C4-2B (cell line): ENCODE results near the gene SOCS7.

Experiments
- ZFX ChIP-seq: fragments of 450-650 bp; IDR thresholded peaks from 2 replicates; pipeline ENCODE4 v1.6.1; 2017
- TF ChIP-seq, protein P1 (sequence below): fragments of 450-650 bp; conservative IDR thresholded peaks from 2 replicates; pipeline ENCODE4 v1.5.1; 2017; ENCODE audit warnings: mild to moderate bottlenecking

DNA sequence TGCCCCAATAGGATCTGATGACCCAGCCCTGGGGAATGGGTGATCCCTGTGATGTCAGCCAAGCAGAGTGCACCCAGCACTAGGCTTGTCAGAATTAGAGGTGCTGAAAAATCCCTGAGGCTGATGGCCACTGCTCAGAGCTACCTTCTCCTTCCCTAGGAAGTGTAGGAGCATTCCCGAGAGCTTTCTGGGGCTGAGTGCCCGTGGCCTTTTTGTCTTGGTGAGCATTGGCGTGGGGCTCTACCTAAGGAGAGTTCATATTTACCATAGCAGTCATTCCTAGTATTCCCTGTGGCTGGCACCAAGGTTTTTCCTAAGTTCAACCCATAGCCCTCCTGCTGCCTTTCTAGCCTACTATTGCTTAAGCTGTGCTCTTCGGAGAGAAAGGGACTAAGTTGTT, 54.0 kb downstream of the SOCS7 start:
- TF ChIP-seq, protein P1, sequence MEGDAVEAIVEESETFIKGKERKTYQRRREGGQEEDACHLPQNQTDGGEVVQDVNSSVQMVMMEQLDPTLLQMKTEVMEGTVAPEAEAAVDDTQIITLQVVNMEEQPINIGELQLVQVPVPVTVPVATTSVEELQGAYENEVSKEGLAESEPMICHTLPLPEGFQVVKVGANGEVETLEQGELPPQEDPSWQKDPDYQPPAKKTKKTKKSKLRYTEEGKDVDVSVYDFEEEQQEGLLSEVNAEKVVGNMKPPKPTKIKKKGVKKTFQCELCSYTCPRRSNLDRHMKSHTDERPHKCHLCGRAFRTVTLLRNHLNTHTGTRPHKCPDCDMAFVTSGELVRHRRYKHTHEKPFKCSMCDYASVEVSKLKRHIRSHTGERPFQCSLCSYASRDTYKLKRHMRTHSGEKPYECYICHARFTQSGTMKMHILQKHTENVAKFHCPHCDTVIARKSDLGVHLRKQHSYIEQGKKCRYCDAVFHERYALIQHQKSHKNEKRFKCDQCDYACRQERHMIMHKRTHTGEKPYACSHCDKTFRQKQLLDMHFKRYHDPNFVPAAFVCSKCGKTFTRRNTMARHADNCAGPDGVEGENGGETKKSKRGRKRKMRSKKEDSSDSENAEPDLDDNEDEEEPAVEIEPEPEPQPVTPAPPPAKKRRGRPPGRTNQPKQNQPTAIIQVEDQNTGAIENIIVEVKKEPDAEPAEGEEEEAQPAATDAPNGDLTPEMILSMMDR, result no peak
- no peak for TF ChIP-seq ZFX
